ENCODE results near the gene EPHB1. TPM values are rescaled to one million over a fixed set of nuclear protein-coding genes. Genes with fewer than 3 reads are reported as not detected.
A peak's percentile ranks its signal among the peaks of the same experiment; 100 is the strongest.

Gene EPHB1
- total RNA-seq, 1 experiment from 2014 or later = 0.57 TPM

GRCh38 chr3:134908271-134908670 is 113.2 kb downstream of the EPHB1 start:
- DNase-seq (ENCODE audit: low read depth) = no peak

- no peak for DNase-seq (ENCODE audit: low read depth)
Observed at GRCh38 chr3:134910026-134910425, 115.0 kb downstream of the EPHB1 start.

- no peak for DNase-seq (ENCODE audit: low read depth)
Observed at GRCh38 chr3:134911586-134912548, 116.8 kb downstream of the EPHB1 start.

- DNase-seq (ENCODE audit: low read depth) = no peak
Observed at GRCh38 chr3:134916276-134916961, 121.4 kb downstream of the EPHB1 start.

- peak; percentile 11 for DNase-seq (ENCODE audit: low read depth)
Observed at GRCh38 chr3:134917631-134918030, 122.6 kb downstream of the EPHB1 start.

- DNase-seq (ENCODE audit: low read depth) = no peak
Observed at GRCh38 chr3:134918441-134918840, 123.4 kb downstream of the EPHB1 start.

- DNase-seq (ENCODE audit: low read depth) = no peak
Observed at GRCh38 chr3:134922101-134922500, 127.0 kb downstream of the EPHB1 start.

GRCh38 chr3:134922866-134923265 is 127.8 kb downstream of the EPHB1 start:
- no peak for DNase-seq (ENCODE audit: low read depth)

- no peak for DNase-seq (ENCODE audit: low read depth)
Observed at GRCh38 chr3:134923286-134923685, 128.2 kb downstream of the EPHB1 start.

- no peak for DNase-seq (ENCODE audit: low read depth)
Observed at GRCh38 chr3:134927599-134927998, 132.5 kb downstream of the EPHB1 start.

GRCh38 chr3:134928392-134928791 is 133.3 kb downstream of the EPHB1 start:
- no peak for DNase-seq (ENCODE audit: low read depth)

- no peak for DNase-seq (ENCODE audit: low read depth)
Observed at GRCh38 chr3:134928819-134929218, 133.8 kb downstream of the EPHB1 start.

- no peak for DNase-seq (ENCODE audit: low read depth)
Observed at GRCh38 chr3:134929976-134930375, 134.9 kb downstream of the EPHB1 start.

- no peak for DNase-seq (ENCODE audit: low read depth)
Observed at GRCh38 chr3:134931045-134931785, 136.2 kb downstream of the EPHB1 start.

- no peak for DNase-seq (ENCODE audit: low read depth)
Observed at GRCh38 chr3:134932035-134932434, 137.0 kb downstream of the EPHB1 start.

- no peak for DNase-seq (ENCODE audit: low read depth)
Observed at GRCh38 chr3:134933997-134934396, 138.9 kb downstream of the EPHB1 start.

GRCh38 chr3:134934933-134935332 is 139.9 kb downstream of the EPHB1 start:
- DNase-seq (ENCODE audit: low read depth) = no peak

GRCh38 chr3:134937256-134938028 is 142.4 kb downstream of the EPHB1 start:
- no peak for DNase-seq (ENCODE audit: low read depth)

GRCh38 chr3:134938029-134938525 is 143.0 kb downstream of the EPHB1 start:
- DNase-seq (ENCODE audit: low read depth) = no peak

- DNase-seq (ENCODE audit: low read depth) = no peak
Observed at GRCh38 chr3:134939978-134940377, 144.9 kb downstream of the EPHB1 start.

GRCh38 chr3:134941820-134942219 is 146.8 kb downstream of the EPHB1 start:
- DNase-seq (ENCODE audit: low read depth) = no peak
